Measurements from ENCODE around the gene FEZF1.

GRCh38 chr7:122260336-122260735 is 44.2 kb downstream of the FEZF1 start:
- no peak for TF ChIP-seq POLR2A (IDR thresholded peaks at IDR 0.05)
- TF ChIP-seq CTCF (IDR thresholded peaks at IDR 0.05), result no peak

Measured in testis (tissue), 2 donors.